Activated T-cell treated with anti-CD3 and anti-CD28 coated beads, Interleukin-2, amount 50 U/mL, for 4 hours (primary cell): Measurements from ENCODE around the gene HSPA1A. TPM values are rescaled to one million over a fixed set of nuclear protein-coding genes. Genes with fewer than 3 reads are reported as not detected.
A peak's percentile ranks its signal among the peaks of the same experiment; 100 is the strongest.
"Not testable (repeated sequence)": the region's sequence is repeated elsewhere in the genome, so short reads cannot be mapped to it uniquely, and the experiment has no call there.

Experiments
- ATAC-seq, 2 donors: fragments of 200-7000 bp; cut with Tn5 transposase; one replicate each; pipeline ENCODE4 v1.10.0; 2021
- DNase-seq: peaks from one replicate; pipeline ENCODE4 v3.0.0-alpha.2; 2020
- H3K27me3 Mint-ChIP-seq: one replicate; pipeline ENCODE4 v1.8.0; 2021; ENCODE audit warnings: low read depth, mixed read lengths
- H3K36me3 Mint-ChIP-seq: one replicate; pipeline ENCODE4 v1.8.0; 2022; ENCODE audit warnings: mixed read lengths; ENCODE audit not compliant: insufficient read depth
- H3K4me1 Mint-ChIP-seq: one replicate; pipeline ENCODE4 v1.8.0; 2021; ENCODE audit warnings: low read depth, mixed read lengths
- H3K4me3 Mint-ChIP-seq: one replicate; pipeline ENCODE4 v1.8.0; 2021; ENCODE audit warnings: mild to moderate bottlenecking, moderate library complexity, mixed read lengths
- H3K9me3 Mint-ChIP-seq: one replicate; pipeline ENCODE4 v1.8.0; 2021; ENCODE audit warnings: mixed read lengths
- total RNA-seq, 3 donors: library from RNA; stranded (reverse); gene quantifications; one replicate each; pipeline ENCODE4 v1.2.1, GENCODE V29; 2021

The HSPA1A gene
- total RNA-seq, 3 donors from 2014 or later = 33.3 to 38.1 (median 34.2) TPM

GRCh38 chr6:31777667-31778050 lies 37.7 kb upstream of the HSPA1A start:
- H3K4me1 Mint-ChIP-seq = peaks cover 30% of the 10 kb centered on the region
- H3K9me3 Mint-ChIP-seq = no peaks in the 10 kb centered on the region
- no peaks in the 10 kb centered on the region for H3K27me3 Mint-ChIP-seq
- ATAC-seq (no peak), DNase-seq (no peak)
- H3K36me3 Mint-ChIP-seq = peaks cover 9% of the 10 kb centered on the region
- H3K4me3 Mint-ChIP-seq = no peak overlapping the region

- no peaks in the 10 kb centered on the region for H3K9me3 Mint-ChIP-seq
- no peak for ATAC-seq
- H3K36me3 Mint-ChIP-seq = peaks cover 13% of the 10 kb centered on the region
- peaks cover 27% of the 10 kb centered on the region for H3K4me1 Mint-ChIP-seq
- no peak overlapping the region for H3K4me3 Mint-ChIP-seq
- no peaks in the 10 kb centered on the region for H3K27me3 Mint-ChIP-seq
- DNase-seq = no peak
Measured at GRCh38 chr6:31778193-31778592, 37.1 kb upstream of the HSPA1A start.

GRCh38 chr6:31778999-31779885 lies 36.1 kb upstream of the HSPA1A start:
- H3K4me3 Mint-ChIP-seq = no peak overlapping the region
- no peaks in the 10 kb centered on the region for H3K27me3 Mint-ChIP-seq
- peaks cover 17% of the 10 kb centered on the region for H3K36me3 Mint-ChIP-seq
- peaks cover 24% of the 10 kb centered on the region for H3K4me1 Mint-ChIP-seq
- no peaks in the 10 kb centered on the region for H3K9me3 Mint-ChIP-seq
- DNase-seq (no peak), ATAC-seq (no peak)

- DNase-seq (no peak), ATAC-seq (no peak)
- Mint-ChIP-seq H3K4me3 (no peak overlapping the region), H3K9me3 (no peaks in the 10 kb centered on the region), H3K4me1 (peaks cover 24% of the 10 kb centered on the region), H3K36me3 (peaks cover 23% of the 10 kb centered on the region), H3K27me3 (no peaks in the 10 kb centered on the region)
Measured at GRCh38 chr6:31779908-31780307, 35.4 kb upstream of the HSPA1A start.

- ATAC-seq (no peak), DNase-seq (no peak)
- Mint-ChIP-seq H3K36me3 (peaks cover 23% of the 10 kb centered on the region), H3K27me3 (no peaks in the 10 kb centered on the region), H3K9me3 (no peaks in the 10 kb centered on the region), H3K4me1 (peaks cover 20% of the 10 kb centered on the region), H3K4me3 (no peak overlapping the region)
Measured at GRCh38 chr6:31780507-31781243, 34.7 kb upstream of the HSPA1A start.

- Mint-ChIP-seq H3K27me3 (no peaks in the 10 kb centered on the region), H3K36me3 (peaks cover 27% of the 10 kb centered on the region), H3K9me3 (no peaks in the 10 kb centered on the region), H3K4me1 (peaks cover 16% of the 10 kb centered on the region), H3K4me3 (no peak overlapping the region)
- no peak for ATAC-seq
- no peak for DNase-seq
Measured at GRCh38 chr6:31781244-31782125, 33.9 kb upstream of the HSPA1A start.

GRCh38 chr6:31782126-31782855 lies 33.1 kb upstream of the HSPA1A start:
- Mint-ChIP-seq H3K9me3 (no peaks in the 10 kb centered on the region), H3K36me3 (peaks cover 29% of the 10 kb centered on the region), H3K4me1 (peaks cover 8% of the 10 kb centered on the region), H3K27me3 (no peaks in the 10 kb centered on the region), H3K4me3 (no peak overlapping the region)
- DNase-seq = no peak
- no peak for ATAC-seq

- ATAC-seq = no peak
Measured at GRCh38 chr6:31784098-31784925, 31.0 kb upstream of the HSPA1A start.

GRCh38 chr6:31785475-31785874 lies 29.9 kb upstream of the HSPA1A start:
- Mint-ChIP-seq H3K4me1 (peaks cover 3% of the 10 kb centered on the region), H3K36me3 (peaks cover 33% of the 10 kb centered on the region), H3K9me3 (no peaks in the 10 kb centered on the region), H3K4me3 (no peak overlapping the region), H3K27me3 (no peaks in the 10 kb centered on the region)
- DNase-seq (no peak), ATAC-seq (no peak)

More at GRCh38 chr6:31784098-31784925, 31.0 kb upstream of the HSPA1A start:
- DNase-seq = no peak
- Mint-ChIP-seq H3K4me3 (no peak overlapping the region), H3K9me3 (no peaks in the 10 kb centered on the region), H3K36me3 (peaks cover 29% of the 10 kb centered on the region), H3K27me3 (no peaks in the 10 kb centered on the region), H3K4me1 (peaks cover 3% of the 10 kb centered on the region)

- no peak for DNase-seq
- no peak for ATAC-seq
- Mint-ChIP-seq H3K4me1 (peaks cover 26% of the 10 kb centered on the region), H3K9me3 (no peaks in the 10 kb centered on the region), H3K27me3 (no peaks in the 10 kb centered on the region), H3K4me3 (no peak overlapping the region), H3K36me3 (peaks cover 18% of the 10 kb centered on the region)
Measured at GRCh38 chr6:31791324-31792089, 23.8 kb upstream of the HSPA1A start.

- ATAC-seq = no peak
- Mint-ChIP-seq H3K36me3 (peaks cover 16% of the 10 kb centered on the region), H3K9me3 (no peaks in the 10 kb centered on the region), H3K27me3 (no peaks in the 10 kb centered on the region), H3K4me3 (no peak overlapping the region), H3K4me1 (peaks cover 31% of the 10 kb centered on the region)
- DNase-seq = no peak
Measured at GRCh38 chr6:31792090-31792374, 23.3 kb upstream of the HSPA1A start.

GRCh38 chr6:31792761-31793171 lies 22.6 kb upstream of the HSPA1A start:
- H3K36me3 Mint-ChIP-seq = peaks cover 16% of the 10 kb centered on the region
- H3K4me1 Mint-ChIP-seq = peaks cover 38% of the 10 kb centered on the region
- peak overlapping the region; percentile 99 for H3K4me3 Mint-ChIP-seq
- H3K9me3 Mint-ChIP-seq = no peaks in the 10 kb centered on the region
- no peak for ATAC-seq
- no peaks in the 10 kb centered on the region for H3K27me3 Mint-ChIP-seq
- DNase-seq = no peak

- H3K27me3 Mint-ChIP-seq, DNase-seq, H3K9me3 Mint-ChIP-seq, ATAC-seq: not testable (repeated sequence)
- Mint-ChIP-seq H3K4me3 (peak overlapping the region; percentile 99), H3K4me1 (peaks cover 47% of the 10 kb centered on the region), H3K36me3 (peaks cover 17% of the 10 kb centered on the region)
Measured at GRCh38 chr6:31793927-31794245, 21.5 kb upstream of the HSPA1A start.
